DOHH2 (cell line): Measurements from ENCODE around the gene MUC6.

Source experiments
- H3F3A ChIP-seq: fragments of 200-600 bp; sonication (generic), shearing (Covaris generic); 2 replicates; pipeline ENCODE4 v1.6.0; 2016; ENCODE audit warnings: antibody characterized with exemption, mild to moderate bottlenecking; ENCODE audit not compliant: control insufficient read depth, insufficient read depth
- H3K27ac ChIP-seq: fragments of 200-600 bp; sonication (generic); 2 replicates; pipeline ENCODE4 v1.5.1; 2014; ENCODE audit warnings: low read depth, mild to moderate bottlenecking, low read length, moderate library complexity
- H3K27me3 ChIP-seq: fragments of 200-600 bp; sonication (generic); 2 replicates; pipeline ENCODE4 v1.6.1; 2014; ENCODE audit warnings: mild to moderate bottlenecking, low read length, mixed read lengths; ENCODE audit not compliant: control insufficient read depth
- H3K36me3 ChIP-seq: fragments of 200-600 bp; sonication (generic); 2 replicates; pipeline ENCODE4 v1.6.1; 2014; ENCODE audit warnings: mild to moderate bottlenecking, low read length, moderate library complexity, mixed read lengths; ENCODE audit not compliant: control insufficient read depth
- H3K4me1 ChIP-seq: fragments of 200-600 bp; sonication (generic); 2 replicates; pipeline ENCODE4 v1.6.1; 2014; ENCODE audit warnings: mild to moderate bottlenecking, low read length, mixed read lengths; ENCODE audit not compliant: control insufficient read depth
- H3K4me2 ChIP-seq: fragments of 200-600 bp; sonication (generic); 2 replicates; pipeline ENCODE4 v1.6.0; 2014; ENCODE audit warnings: mild to moderate bottlenecking, low read length, moderate library complexity
- H3K4me3 ChIP-seq: fragments of 200-600 bp; sonication (generic); 2 replicates; pipeline ENCODE4 v1.5.1; 2014; ENCODE audit warnings: mild to moderate bottlenecking, low read length, mixed read lengths
- H3K79me2 ChIP-seq: fragments of 200-600 bp; sonication (generic); 2 replicates; pipeline ENCODE4 v1.6.1; 2014; ENCODE audit warnings: mild to moderate bottlenecking, low read length, mixed read lengths; ENCODE audit not compliant: control insufficient read depth
- H3K9me2 ChIP-seq: fragments of 200-600 bp; sonication (generic); replicated peaks from 2 replicates; pipeline ENCODE4 v1.6.1; 2014; ENCODE audit warnings: mild to moderate bottlenecking, low read length, mixed read lengths; ENCODE audit not compliant: control insufficient read depth
- H3K9me3 ChIP-seq: fragments of 200-600 bp; sonication (generic); 2 replicates; pipeline ENCODE4 v1.6.1; 2014; ENCODE audit warnings: antibody characterized with exemption, low read length, mixed read lengths; ENCODE audit not compliant: control insufficient read depth, insufficient read depth
- H4K20me1 ChIP-seq: fragments of 200-600 bp; sonication (generic); 2 replicates; pipeline ENCODE4 v1.6.0; 2014; ENCODE audit warnings: low read depth, mild to moderate bottlenecking, antibody characterized with exemption, low read length, moderate library complexity; ENCODE audit not compliant: control insufficient read depth, insufficient read depth
- EZH2phosphoT487 ChIP-seq: fragments of 200-600 bp; sonication (generic); IDR thresholded peaks from 2 replicates; pipeline ENCODE4 v1.6.1; 2017; ENCODE audit warnings: borderline replicate concordance, mild to moderate bottlenecking, antibody characterized with exemption, low read length, moderate library complexity, mixed read lengths
- TF ChIP-seq, protein P1 (sequence below): fragments of 200-600 bp; sonication (generic); IDR thresholded peaks from one replicate; pipeline ENCODE4 v1.5.1; 2014; ENCODE audit warnings: antibody characterized with exemption, mild to moderate bottlenecking, low read depth, low read length; ENCODE audit not compliant: poor library complexity, severe bottlenecking

Gene MUC6

DNA sequence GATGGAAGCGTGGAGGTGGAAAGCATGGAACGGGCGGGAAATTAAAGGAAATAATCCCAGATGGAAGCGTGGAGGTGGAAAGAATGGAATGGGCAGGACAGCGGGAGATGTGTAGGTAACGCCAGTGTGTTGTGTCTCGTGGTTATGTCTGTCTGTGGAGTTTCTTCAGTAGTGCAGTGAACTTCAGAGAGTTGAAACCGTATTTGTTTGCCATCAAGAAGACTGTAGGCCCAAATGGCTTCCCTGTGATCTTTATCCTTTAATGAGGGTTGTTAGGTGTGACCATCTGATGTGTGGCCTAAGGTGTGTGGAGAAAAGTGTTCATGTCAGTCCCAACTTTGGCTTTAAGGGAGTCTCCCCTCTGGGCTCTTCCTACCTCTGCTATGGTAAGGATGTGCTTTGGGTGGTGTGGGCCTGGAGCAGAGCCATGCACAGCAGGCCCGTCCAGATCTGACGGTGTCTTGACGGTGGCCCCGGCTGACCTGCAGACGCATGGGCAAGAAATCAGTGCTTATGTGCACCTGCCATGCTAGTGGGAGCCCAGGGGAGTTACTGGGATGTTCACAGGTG is 71.2 kb downstream of the MUC6 start:
- no peaks in the 10 kb centered on the region for H3K9me3 ChIP-seq
- H3K79me2 ChIP-seq, result peaks cover 3% of the 10 kb centered on the region; the same call in 1 of the 2 replicates
- H3K4me1 ChIP-seq, result no peaks in the 10 kb centered on the region
- H3K36me3 ChIP-seq, result no peaks in the 10 kb centered on the region; the same call in 1 of the 2 replicates
- no peaks in the 10 kb centered on the region for H3K27me3 ChIP-seq
- H3K9me2 ChIP-seq, result no peaks in the 10 kb centered on the region
- H4K20me1 ChIP-seq, result no peaks in the 10 kb centered on the region
- no peak overlapping the region for H3K27ac ChIP-seq
- H3F3A ChIP-seq, result no peaks in the 10 kb centered on the region
- no peak overlapping the region for H3K4me2 ChIP-seq
- no peak overlapping the region for H3K4me3 ChIP-seq
- TF ChIP-seq, protein P1, sequence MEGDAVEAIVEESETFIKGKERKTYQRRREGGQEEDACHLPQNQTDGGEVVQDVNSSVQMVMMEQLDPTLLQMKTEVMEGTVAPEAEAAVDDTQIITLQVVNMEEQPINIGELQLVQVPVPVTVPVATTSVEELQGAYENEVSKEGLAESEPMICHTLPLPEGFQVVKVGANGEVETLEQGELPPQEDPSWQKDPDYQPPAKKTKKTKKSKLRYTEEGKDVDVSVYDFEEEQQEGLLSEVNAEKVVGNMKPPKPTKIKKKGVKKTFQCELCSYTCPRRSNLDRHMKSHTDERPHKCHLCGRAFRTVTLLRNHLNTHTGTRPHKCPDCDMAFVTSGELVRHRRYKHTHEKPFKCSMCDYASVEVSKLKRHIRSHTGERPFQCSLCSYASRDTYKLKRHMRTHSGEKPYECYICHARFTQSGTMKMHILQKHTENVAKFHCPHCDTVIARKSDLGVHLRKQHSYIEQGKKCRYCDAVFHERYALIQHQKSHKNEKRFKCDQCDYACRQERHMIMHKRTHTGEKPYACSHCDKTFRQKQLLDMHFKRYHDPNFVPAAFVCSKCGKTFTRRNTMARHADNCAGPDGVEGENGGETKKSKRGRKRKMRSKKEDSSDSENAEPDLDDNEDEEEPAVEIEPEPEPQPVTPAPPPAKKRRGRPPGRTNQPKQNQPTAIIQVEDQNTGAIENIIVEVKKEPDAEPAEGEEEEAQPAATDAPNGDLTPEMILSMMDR, result no peak
- no peak for TF ChIP-seq EZH2phosphoT487

DNA sequence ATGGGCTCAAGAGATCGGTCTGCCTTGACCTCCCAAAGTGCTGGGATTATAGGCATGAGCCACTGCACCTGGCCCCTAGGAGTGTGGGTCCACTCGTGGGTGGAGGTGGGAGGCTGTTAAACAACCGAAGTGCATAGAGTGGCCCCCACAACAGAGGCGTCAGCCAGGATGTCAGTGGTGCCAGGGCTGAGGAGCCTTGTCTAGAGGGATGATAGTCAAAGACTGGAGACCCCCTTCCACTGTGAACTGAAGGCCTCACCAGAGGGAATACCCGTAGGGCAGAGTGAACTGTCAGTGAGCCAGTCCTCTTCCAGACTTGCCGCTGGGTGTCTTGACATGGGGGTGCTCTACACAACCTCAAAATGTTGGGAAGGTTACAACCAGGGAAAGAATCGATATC is 72.7 kb downstream of the MUC6 start:
- no peak overlapping the region for H3K4me2 ChIP-seq
- TF ChIP-seq EZH2phosphoT487, result no peak
- TF ChIP-seq, protein P1, result no peak
- H3K9me3 ChIP-seq, result no peaks in the 10 kb centered on the region
- no peaks in the 10 kb centered on the region for H4K20me1 ChIP-seq
- H3K9me2 ChIP-seq, result no peaks in the 10 kb centered on the region
- H3K79me2 ChIP-seq, result peaks cover 3% of the 10 kb centered on the region; the same call in 1 of the 2 replicates
- no peaks in the 10 kb centered on the region for H3F3A ChIP-seq
- H3K4me3 ChIP-seq, result no peak overlapping the region
- peaks cover 6% of the 10 kb centered on the region; the same call in 1 of the 2 replicates for H3K36me3 ChIP-seq
- H3K27me3 ChIP-seq, result no peaks in the 10 kb centered on the region
- H3K4me1 ChIP-seq, result no peaks in the 10 kb centered on the region
- H3K27ac ChIP-seq, result no peak overlapping the region
